Activated CD8-positive, alpha-beta T cell treated with anti-CD3 and anti-CD28 coated beads for 36 hours (primary cell): ENCODE measurements around the gene KRTAP7-1. TPM values are rescaled to one million over a fixed set of nuclear protein-coding genes. Genes with fewer than 3 reads are reported as not detected.

ENCODE experiments used
- ATAC-seq: fragments of 200-7000 bp; cut with Tn5 transposase; one replicate; pipeline ENCODE4 v1.10.0; 2021; ENCODE audit warnings: mild to moderate bottlenecking, moderate library complexity
- CTCF ChIA-PET: fragments of 350-600 bp; sonication (Branson Sonifier 250); formaldehyde crosslinking; loops from one replicate; lab custom pipeline; 2021; ENCODE audit warnings: antibody characterized with exemption; lab: Charles Lee
- POLR2A ChIA-PET: fragments of 350-600 bp; sonication (Branson Sonifier 250); formaldehyde crosslinking; loops from one replicate; lab custom pipeline; 2021; ENCODE audit warnings: antibody characterized with exemption; lab: Charles Lee
- DNase-seq: peaks from one replicate; pipeline ENCODE4 v3.0.0-alpha.2; 2020
- H3K27ac Mint-ChIP-seq: one replicate; pipeline ENCODE4 v1.8.0; 2021; ENCODE audit warnings: mild to moderate bottlenecking, mixed read lengths
- H3K27me3 Mint-ChIP-seq: one replicate; pipeline ENCODE4 v1.8.0; 2021; ENCODE audit warnings: mixed read lengths
- H3K36me3 Mint-ChIP-seq: one replicate; pipeline ENCODE4 v1.8.0; 2021; ENCODE audit warnings: low read depth, mixed read lengths
- H3K4me1 Mint-ChIP-seq: one replicate; pipeline ENCODE4 v1.8.0; 2021; ENCODE audit warnings: low read depth, mixed read lengths
- H3K4me3 Mint-ChIP-seq: one replicate; pipeline ENCODE4 v1.8.0; 2021; ENCODE audit warnings: mild to moderate bottlenecking, moderate library complexity, mixed read lengths
- H3K9me3 Mint-ChIP-seq: one replicate; pipeline ENCODE4 v1.8.0; 2021; ENCODE audit warnings: mixed read lengths
- intact Hi-C: fragments of 100-400 bp; cut with micrococcal nuclease; formaldehyde crosslinking; loops from one replicate; pipeline ENCODE4 v1.10.0; 2022
- total RNA-seq, 2 experiments: library from RNA; stranded (reverse); gene quantifications; one replicate each; pipeline ENCODE4 v1.2.3, GENCODE V29; 2021
- TF ChIP-seq, protein P1 (sequence below): fragments of 200-600 bp; IDR thresholded peaks from one replicate; pipeline ENCODE4 v1.8.0; 2022; ENCODE audit warnings: antibody characterized with exemption, mild to moderate bottlenecking

The KRTAP7-1 gene, protein sequence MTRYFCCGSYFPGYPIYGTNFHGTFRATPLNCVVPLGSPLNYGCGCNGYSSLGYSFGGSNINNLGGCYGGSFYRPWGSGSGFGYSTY
- not detected for total RNA-seq

DNA sequence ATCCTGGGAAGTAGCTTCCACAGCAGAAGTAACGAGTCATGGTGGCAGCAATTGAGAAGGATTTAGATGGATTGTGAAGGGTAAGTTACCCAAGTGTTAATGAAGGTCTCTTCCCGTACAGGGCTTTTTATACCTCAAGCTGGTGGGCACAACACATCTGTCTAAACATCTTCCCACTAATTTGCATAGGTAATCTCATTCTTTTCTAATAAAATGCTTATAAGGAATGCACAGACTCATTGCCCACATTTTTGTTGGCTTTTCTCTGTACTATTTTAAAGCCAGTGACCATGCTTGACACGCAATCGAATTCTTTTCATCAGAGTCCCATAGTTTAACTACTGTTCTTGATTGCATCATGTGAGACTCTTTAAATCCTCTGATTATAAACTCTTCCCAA is at the start of gene KRTAP7-1:
KRTAP7-1 (minus strand) TSS at position 101 of the 400 bp plus-strand sequence; CDS start at position 40, 61 bp downstream.
- no peaks in the 10 kb centered on the region for H3K36me3 Mint-ChIP-seq
- ATAC-seq (no peak), DNase-seq (no peak)
- ChIA-PET POLR2A (no interaction called here), CTCF (no interaction called here)
- H3K9me3 Mint-ChIP-seq: no peaks in the 10 kb centered on the region
- no peaks in the 10 kb centered on the region for H3K4me1 Mint-ChIP-seq
- H3K4me3 Mint-ChIP-seq: no peak within 1 kb of the TSS
- intact Hi-C loops: no loop called here
- no peak within 1 kb of the TSS for H3K27ac Mint-ChIP-seq
- TF ChIP-seq, protein P1, sequence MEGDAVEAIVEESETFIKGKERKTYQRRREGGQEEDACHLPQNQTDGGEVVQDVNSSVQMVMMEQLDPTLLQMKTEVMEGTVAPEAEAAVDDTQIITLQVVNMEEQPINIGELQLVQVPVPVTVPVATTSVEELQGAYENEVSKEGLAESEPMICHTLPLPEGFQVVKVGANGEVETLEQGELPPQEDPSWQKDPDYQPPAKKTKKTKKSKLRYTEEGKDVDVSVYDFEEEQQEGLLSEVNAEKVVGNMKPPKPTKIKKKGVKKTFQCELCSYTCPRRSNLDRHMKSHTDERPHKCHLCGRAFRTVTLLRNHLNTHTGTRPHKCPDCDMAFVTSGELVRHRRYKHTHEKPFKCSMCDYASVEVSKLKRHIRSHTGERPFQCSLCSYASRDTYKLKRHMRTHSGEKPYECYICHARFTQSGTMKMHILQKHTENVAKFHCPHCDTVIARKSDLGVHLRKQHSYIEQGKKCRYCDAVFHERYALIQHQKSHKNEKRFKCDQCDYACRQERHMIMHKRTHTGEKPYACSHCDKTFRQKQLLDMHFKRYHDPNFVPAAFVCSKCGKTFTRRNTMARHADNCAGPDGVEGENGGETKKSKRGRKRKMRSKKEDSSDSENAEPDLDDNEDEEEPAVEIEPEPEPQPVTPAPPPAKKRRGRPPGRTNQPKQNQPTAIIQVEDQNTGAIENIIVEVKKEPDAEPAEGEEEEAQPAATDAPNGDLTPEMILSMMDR: no peak
- H3K27me3 Mint-ChIP-seq: peaks cover 12% of the 10 kb centered on the region

DNA sequence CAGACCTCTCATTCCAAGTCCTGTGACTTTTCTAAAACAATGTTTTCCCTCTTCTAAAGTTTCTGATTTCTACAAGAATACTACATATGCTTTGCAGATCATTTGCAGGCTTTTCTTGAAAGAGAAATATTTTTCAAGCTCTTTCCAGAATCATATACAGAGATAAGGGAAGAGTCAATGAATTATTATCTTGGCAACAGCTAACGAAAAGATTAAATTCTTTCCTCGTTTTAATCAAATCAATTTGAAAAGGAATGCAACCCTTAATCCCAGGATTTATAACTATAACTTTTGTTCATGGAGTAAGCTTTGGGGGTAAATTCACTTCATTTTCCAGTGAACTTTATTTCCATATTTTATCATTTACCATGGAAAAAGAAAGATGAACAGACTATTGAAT is 45.0 kb upstream of the KRTAP7-1 start:
- H3K9me3 Mint-ChIP-seq: no peaks in the 10 kb centered on the region
- ChIA-PET CTCF (no interaction called here), POLR2A (no interaction called here)
- H3K36me3 Mint-ChIP-seq: no peaks in the 10 kb centered on the region
- intact Hi-C loops: no loop called here
- DNase-seq (no peak), ATAC-seq (no peak)
- TF ChIP-seq, protein P1: no peak
- no peak overlapping the region for H3K27ac Mint-ChIP-seq
- no peaks in the 10 kb centered on the region for H3K4me1 Mint-ChIP-seq
- H3K4me3 Mint-ChIP-seq: no peak overlapping the region
- H3K27me3 Mint-ChIP-seq: peaks cover 4% of the 10 kb centered on the region

DNA sequence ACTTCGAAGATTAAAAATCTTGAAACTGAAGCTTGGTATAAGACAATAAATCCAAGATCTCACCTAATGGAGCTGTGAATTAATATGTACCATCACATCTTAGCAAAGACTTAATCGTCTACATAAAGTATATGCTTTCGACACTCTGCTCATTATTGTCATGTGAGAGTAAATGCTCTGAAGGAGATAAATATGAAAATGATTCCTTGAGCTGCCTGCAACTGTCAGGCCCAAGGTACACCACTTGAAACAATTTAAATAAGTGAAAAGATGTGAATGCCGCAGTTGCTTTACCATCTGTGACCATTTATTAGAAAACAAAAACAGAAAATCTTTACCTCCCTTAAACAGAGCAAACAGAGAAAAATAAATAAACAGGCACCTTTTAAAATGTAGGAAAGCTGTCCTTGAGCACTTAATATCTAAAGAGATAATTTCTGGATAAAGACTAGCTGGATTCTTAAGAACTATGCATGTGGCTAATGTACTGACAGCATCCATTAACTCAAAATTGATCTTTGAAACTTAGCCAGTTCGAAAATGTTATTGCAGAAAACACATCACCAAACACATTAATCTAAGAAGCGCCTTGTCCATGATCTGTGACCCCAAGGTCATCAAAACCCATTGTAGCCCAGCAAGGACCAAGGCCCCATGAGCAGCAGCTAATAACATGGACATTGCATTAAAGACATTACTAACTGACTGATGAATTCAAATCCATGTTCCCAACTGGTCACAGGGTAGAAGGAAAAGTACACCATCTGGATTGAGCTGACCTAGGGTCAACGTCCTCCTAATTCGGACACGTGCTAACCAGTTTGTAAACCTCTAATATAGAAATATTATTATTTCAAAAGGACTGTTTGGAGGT is 18.3 kb upstream of the KRTAP7-1 start:
- no peak for ATAC-seq
- intact Hi-C loops: no loop called here
- TF ChIP-seq, protein P1: no peak
- no peaks in the 10 kb centered on the region for H3K4me1 Mint-ChIP-seq
- no peak for DNase-seq
- no peaks in the 10 kb centered on the region for H3K36me3 Mint-ChIP-seq
- H3K27ac Mint-ChIP-seq: no peak overlapping the region
- peaks cover 4% of the 10 kb centered on the region for H3K27me3 Mint-ChIP-seq
- no peak overlapping the region for H3K4me3 Mint-ChIP-seq
- peaks cover 1% of the 10 kb centered on the region for H3K9me3 Mint-ChIP-seq
- CTCF ChIA-PET: interaction anchor here (0.9 to 2.4 kb wide), 2 partner anchors 9 to 16 kb away, joined by 3 to 7 read pairs; no protein-coding TSS in a partner anchor
- POLR2A ChIA-PET: no interaction called here

DNA sequence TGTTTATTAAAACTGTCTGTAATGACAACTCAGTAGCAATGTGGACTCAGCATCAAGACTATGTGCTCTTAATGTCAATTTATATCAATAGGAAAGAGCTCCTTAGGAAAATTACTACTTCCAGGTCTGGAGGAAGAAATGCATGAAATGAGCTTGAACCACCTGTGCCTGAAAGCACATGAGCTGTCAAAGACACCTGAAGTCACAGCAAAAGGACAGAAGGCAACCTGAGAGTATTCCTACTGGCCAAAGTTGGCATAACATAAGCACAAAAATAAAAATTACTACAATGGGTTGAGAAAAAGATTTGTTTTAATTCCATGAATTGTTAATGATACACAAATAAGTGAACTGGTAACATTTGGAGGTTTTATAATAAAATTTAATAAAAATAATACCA is 13.4 kb upstream of the KRTAP7-1 start:
- no peak for DNase-seq
- Mint-ChIP-seq H3K9me3 (no peaks in the 10 kb centered on the region), H3K36me3 (no peaks in the 10 kb centered on the region), H3K27ac (no peak overlapping the region), H3K4me1 (no peaks in the 10 kb centered on the region), H3K27me3 (peaks cover 5% of the 10 kb centered on the region), H3K4me3 (no peak overlapping the region)
- ChIA-PET POLR2A (no interaction called here), CTCF (interaction anchor here (1.5 kb wide), 1 partner anchor 10 kb away, joined by 5 read pairs; no protein-coding TSS in a partner anchor)
- TF ChIP-seq, protein P1: no peak
- intact Hi-C loops: no loop called here
- no peak for ATAC-seq

DNA sequence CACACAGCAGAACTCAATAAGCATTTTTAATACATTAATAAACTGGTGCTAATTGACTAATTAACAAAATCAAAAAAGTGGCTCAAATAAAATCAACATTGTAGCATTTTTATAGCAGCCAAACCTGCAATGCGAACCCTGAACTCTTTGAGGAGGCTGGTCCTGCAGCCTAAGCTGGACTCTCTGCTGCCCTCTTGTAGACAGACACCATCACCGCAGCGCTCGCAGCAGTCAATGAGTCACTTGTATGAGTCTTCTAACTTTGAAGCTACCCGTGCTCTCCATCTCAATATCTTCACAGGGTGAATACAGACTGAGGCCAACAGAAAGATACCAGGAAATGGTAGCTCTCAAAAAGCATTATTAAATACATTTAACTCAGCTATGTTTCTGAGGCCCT is 9.7 kb upstream of the KRTAP7-1 start:
- ATAC-seq (peak; percentile 70), DNase-seq (peak; percentile 62)
- Mint-ChIP-seq H3K9me3 (no peaks in the 10 kb centered on the region), H3K27me3 (peaks cover 3% of the 10 kb centered on the region), H3K36me3 (no peaks in the 10 kb centered on the region), H3K27ac (no peak overlapping the region), H3K4me1 (no peaks in the 10 kb centered on the region), H3K4me3 (no peak overlapping the region)
- CTCF ChIA-PET: interaction anchor here (0.7 to 1.5 kb wide), 8 partner anchors 8 to 247 kb away, joined by 3 to 9 read pairs (median 4); no protein-coding TSS in a partner anchor
- TF ChIP-seq, protein P1: peak; percentile 61
- intact Hi-C loops: no loop called here
- POLR2A ChIA-PET: no interaction called here
